Keratinocyte (primary cell): ENCODE results near the gene IFNAR1. TPM values are rescaled to one million over a fixed set of nuclear protein-coding genes. Genes with fewer than 3 reads are reported as not detected.

Source experiments
- DNase-seq: peaks from one replicate; pipeline ENCODE4 v3.0.0-alpha.2; 2011; ENCODE audit warnings: low read depth, missing footprints, low spot score
- FAIRE-seq: peaks from 2 replicates; lab custom pipeline; 2011; peaks lifted over from hg19 to GRCh38; lab: Jason Lieb, UNC
- H2AFZ ChIP-seq: 2 replicates; pipeline ENCODE4 v1.6.0; 2012; ENCODE audit warnings: low read length, control low read depth, inconsistent platforms; ENCODE audit not compliant: control insufficient read depth
- H3K27ac ChIP-seq: 2 replicates; pipeline ENCODE4 v1.5.1; 2011; ENCODE audit warnings: low read length; ENCODE audit not compliant: control insufficient read depth, insufficient read depth
- H3K27me3 ChIP-seq: 3 replicates; pipeline ENCODE4 v1.6.0; 2011; ENCODE audit warnings: low read length; ENCODE audit not compliant: control insufficient read depth, insufficient read depth; ENCODE audit errors: extremely low read depth
- H3K36me3 ChIP-seq, 2 experiments: 2 replicates in 1 of 2; 3 replicates in 1 of 2; pipeline ENCODE4 v1.5.1; 2011; ENCODE audit warnings: low read length in 2 of 2, mild to moderate bottlenecking in 1 of 2; ENCODE audit not compliant: control insufficient read depth in 2 of 2, insufficient read depth in 2 of 2; ENCODE audit errors: extremely low read depth in 1 of 2
- H3K4me1 ChIP-seq: 3 replicates; pipeline ENCODE4 v1.5.1; 2011; ENCODE audit warnings: low read length; ENCODE audit not compliant: control insufficient read depth, insufficient read depth; ENCODE audit errors: extremely low read depth
- H3K4me2 ChIP-seq: 3 replicates; pipeline ENCODE4 v1.6.0; 2011; ENCODE audit warnings: low read depth, low read length; ENCODE audit not compliant: control insufficient read depth, insufficient read depth; ENCODE audit errors: extremely low read depth
- H3K4me3 ChIP-seq, 3 experiments: fragments of 200-600 bp in 1 of 3; sonication (generic) in 1 of 3; 2 replicates in 2 of 3; 3 replicates in 1 of 3; pipeline ENCODE4 v1.5.1; 2011 to 2016; ENCODE audit warnings: low read length in 3 of 3, mild to moderate bottlenecking in 3 of 3, control low read depth in 2 of 3, inconsistent platforms in 1 of 3, low read depth in 1 of 3, mixed read lengths in 1 of 3, mixed run types in 1 of 3, moderate library complexity in 1 of 3; ENCODE audit not compliant: control insufficient read depth in 2 of 3, insufficient read depth in 2 of 3; ENCODE audit errors: extremely low read depth in 1 of 3
- H3K79me2 ChIP-seq: 2 replicates; pipeline ENCODE4 v1.6.0; 2012; ENCODE audit warnings: low read length; ENCODE audit not compliant: control insufficient read depth, insufficient read depth
- H3K9ac ChIP-seq: 3 replicates; pipeline ENCODE4 v1.6.0; 2011; ENCODE audit warnings: low read length; ENCODE audit not compliant: control insufficient read depth, insufficient read depth; ENCODE audit errors: extremely low read depth
- H3K9me1 ChIP-seq: 3 replicates; pipeline ENCODE4 v1.6.0; 2011; ENCODE audit warnings: low read length; ENCODE audit not compliant: control insufficient read depth, insufficient read depth; ENCODE audit errors: extremely low read depth
- H3K9me3 ChIP-seq: 2 replicates; pipeline ENCODE4 v1.5.1; 2012; ENCODE audit warnings: low read depth, low read length; ENCODE audit not compliant: control insufficient read depth
- H4K20me1 ChIP-seq: 3 replicates; pipeline ENCODE4 v1.6.0; 2011; ENCODE audit warnings: low read length; ENCODE audit not compliant: control insufficient read depth, insufficient read depth; ENCODE audit errors: extremely low read depth
- CTCF ChIP-seq, 3 experiments: IDR thresholded peaks in 1 of 3; conservative IDR thresholded peaks in 1 of 3; optimal IDR thresholded peaks in 1 of 3; 2 replicates in 2 of 3; 3 replicates in 1 of 3; pipeline versions ENCODE3 to v1.5.1; 2011; ENCODE audit warnings: low read length in 3 of 3, mild to moderate bottlenecking in 3 of 3, moderate library complexity in 2 of 3, control low read depth in 1 of 3, inconsistent platforms in 1 of 3; ENCODE audit not compliant: insufficient read depth in 2 of 3; ENCODE audit errors: extremely low read depth in 1 of 3
- EZH2 ChIP-seq: IDR thresholded peaks from one replicate; pipeline ENCODE4 v1.6.1; 2012; ENCODE audit warnings: inconsistent platforms, mild to moderate bottlenecking, low read length, moderate library complexity
- dilution Hi-C: fragments of 300-500 bp; cut with MboI; formaldehyde crosslinking; loops from one replicate; pipeline ENCODE4 v1.7.0; 2020; ENCODE audit warnings: low sequenced_read_pairs; ENCODE audit not compliant: extremely low pct_ligation_motif_present
- polyA plus RNA-seq, 5 experiments: library from polyadenylated mRNA; depleted of rRNA in 3 of 5; stranded (reverse) in 3 of 5; stranded (forward) in 1 of 5; unstranded in 1 of 5; fragments of >200 nt; gene quantifications; 1 replicate in 1 of 5; 2 replicates in 3 of 5; 3 replicates in 1 of 5; pipeline versions ENCODE4 v1.2.1 to v1.2.3, GENCODE V29; 2011 to 2012; ENCODE audit warnings: missing spikeins in 2 of 5, low read depth in 1 of 5, low replicate concordance in 1 of 5

Gene IFNAR1
- polyA plus RNA-seq, 1 donor (not counting 4 experiments of a cell fraction or from before 2014, with no cell fraction given): 12.6 TPM

- H3K4me3 ChIP-seq: no peak overlapping the region
- DNase-seq (no peak), FAIRE-seq (no peak)
- H3K9me1 ChIP-seq: no peaks in the 10 kb centered on the region
- H3K9ac ChIP-seq: no peak overlapping the region
- peaks cover 5 to 6% of the 10 kb centered on the region in 2 experiments for H3K36me3 ChIP-seq
- TF ChIP-seq CTCF (optimal IDR thresholded peaks at IDR 0.05 in 1 of 3, IDR thresholded peaks at IDR 0.05 in 1 of 3, conservative IDR thresholded peaks at IDR 0.05 in 1 of 3; ENCODE audit: extremely low read depth in 1 of 3, insufficient read depth in 2 of 3, low read length in 3 of 3) (no peak), EZH2 (no peak)
- H4K20me1 ChIP-seq: no peaks in the 10 kb centered on the region
- H3K79me2 ChIP-seq: no peaks in the 10 kb centered on the region
- H3K4me2 ChIP-seq: no peak overlapping the region
- dilution Hi-C loops: no loop called here
- H3K27ac ChIP-seq: no peak overlapping the region
- peaks cover 15% of the 10 kb centered on the region for H3K4me1 ChIP-seq
- H2AFZ ChIP-seq: no peak overlapping the region
- no peaks in the 10 kb centered on the region for H3K27me3 ChIP-seq
- H3K9me3 ChIP-seq: peaks cover 5% of the 10 kb centered on the region
Observed at GRCh38 chr21:33283203-33283602, 41.6 kb upstream of the IFNAR1 start.

GRCh38 chr21:33286076-33286475 lies 38.7 kb upstream of the IFNAR1 start:
- H3K36me3 ChIP-seq: peaks cover 3 to 8% of the 10 kb centered on the region in 2 experiments
- no peaks in the 10 kb centered on the region for H3K79me2 ChIP-seq
- H3K4me1 ChIP-seq: peaks cover 9% of the 10 kb centered on the region
- no peaks in the 10 kb centered on the region for H3K27me3 ChIP-seq
- no peak overlapping the region for H2AFZ ChIP-seq
- no peak overlapping the region for H3K4me2 ChIP-seq
- no peak for FAIRE-seq
- H3K27ac ChIP-seq: no peak overlapping the region
- H3K9me3 ChIP-seq: no peaks in the 10 kb centered on the region
- dilution Hi-C loops: no loop called here
- TF ChIP-seq EZH2 (no peak), CTCF (optimal IDR thresholded peaks at IDR 0.05 in 1 of 3, IDR thresholded peaks at IDR 0.05 in 1 of 3, conservative IDR thresholded peaks at IDR 0.05 in 1 of 3; ENCODE audit: extremely low read depth in 1 of 3, insufficient read depth in 2 of 3, low read length in 3 of 3) (no peak)
- no peak overlapping the region for H3K4me3 ChIP-seq
- no peaks in the 10 kb centered on the region for H4K20me1 ChIP-seq
- DNase-seq: no peak
- no peaks in the 10 kb centered on the region for H3K9me1 ChIP-seq
- no peak overlapping the region for H3K9ac ChIP-seq
